Thymus (tissue), 11 donors: Measurements from ENCODE around the gene SAMD11. TPM values are rescaled to one million over a fixed set of nuclear protein-coding genes. Genes with fewer than 3 reads are reported as not detected.

Experiments used
- DNase-seq, 9 donors: peaks; one replicate each; pipeline ENCODE4 v3.0.0-alpha.2; 2013; ENCODE audit warnings: low spot score in 9 of 9, low read depth in 6 of 9, missing footprints in 1 of 9
- H3K27ac ChIP-seq, 2 donors: one replicate each; pipeline ENCODE4 v1.5.1; 2013; ENCODE audit warnings: control low read depth in 1 of 2, low read depth in 1 of 2, low read length in 1 of 2, mild to moderate bottlenecking in 1 of 2, moderate library complexity in 1 of 2
- H3K27me3 ChIP-seq, 2 donors: one replicate each; pipeline ENCODE4 v1.5.1; 2013; ENCODE audit warnings: low read length in 1 of 2; ENCODE audit not compliant: control insufficient read depth in 2 of 2, insufficient read depth in 1 of 2
- H3K36me3 ChIP-seq, 2 donors: one replicate each; pipeline ENCODE4 v1.5.1; 2013; ENCODE audit warnings: low read length in 1 of 2, mild to moderate bottlenecking in 1 of 2, moderate library complexity in 1 of 2; ENCODE audit not compliant: control insufficient read depth in 2 of 2, insufficient read depth in 2 of 2
- H3K4me1 ChIP-seq, 2 donors: one replicate each; pipeline ENCODE4 v1.5.1; 2013; ENCODE audit warnings: low read length in 2 of 2; ENCODE audit not compliant: control insufficient read depth in 2 of 2, insufficient read depth in 2 of 2
- H3K4me3 ChIP-seq, 2 donors: one replicate each; pipeline ENCODE4 v1.5.1; 2013; ENCODE audit warnings: low read length in 2 of 2, control low read depth in 1 of 2, mild to moderate bottlenecking in 1 of 2
- H3K9me3 ChIP-seq, 2 donors: one replicate each; pipeline ENCODE4 v1.5.1; 2013; ENCODE audit warnings: low read length in 1 of 2, mild to moderate bottlenecking in 1 of 2; ENCODE audit not compliant: control insufficient read depth in 2 of 2, insufficient read depth in 1 of 2
- WGBS: extraction: QIAGEN DNeasy Blood & Tissue Kit; methylation state at CpG from one replicate; pipeline ENCODE4 v1.1.7; 2013; 5-methylcytosine and 5-hydroxymethylcytosine counted together
- polyA plus RNA-seq: library from polyadenylated mRNA; stranded (reverse); fragments of 200-250 nt; gene quantifications from one replicate; pipeline ENCODE4 v1.2.3, GENCODE V29; 2013
- total RNA-seq: library from RNA; stranded (reverse); fragments of 120-200 nt; gene quantifications from one replicate; pipeline ENCODE4 v1.2.4, GENCODE V29; 2013
- donor health status: healthy.

Gene SAMD11
- total and polyA plus RNA-seq, 2 donors, result 0.38 to 1.7 TPM

- Histone ChIP-seq H3K9me3 (peaks cover 1% of the 10 kb centered on the region in 2 donors), H3K27me3 (peaks cover 79 to 85% of the 10 kb centered on the region in 2 donors), H3K4me3 (peak overlapping the region in 1 of 2 donors; percentile 32), H3K4me1 (peaks cover 2 to 13% of the 10 kb centered on the region in 2 donors), H3K36me3 (peaks cover 5 to 18% of the 10 kb centered on the region in 2 donors), H3K27ac (no peak overlapping the region)
- DNase-seq, result no peak
- WGBS, result under 1% methylated on average over 86 of the region's 86 CpGs
Measured at GRCh38 chr1:940107-941014, 16.6 kb downstream of the SAMD11 start.

DNA sequence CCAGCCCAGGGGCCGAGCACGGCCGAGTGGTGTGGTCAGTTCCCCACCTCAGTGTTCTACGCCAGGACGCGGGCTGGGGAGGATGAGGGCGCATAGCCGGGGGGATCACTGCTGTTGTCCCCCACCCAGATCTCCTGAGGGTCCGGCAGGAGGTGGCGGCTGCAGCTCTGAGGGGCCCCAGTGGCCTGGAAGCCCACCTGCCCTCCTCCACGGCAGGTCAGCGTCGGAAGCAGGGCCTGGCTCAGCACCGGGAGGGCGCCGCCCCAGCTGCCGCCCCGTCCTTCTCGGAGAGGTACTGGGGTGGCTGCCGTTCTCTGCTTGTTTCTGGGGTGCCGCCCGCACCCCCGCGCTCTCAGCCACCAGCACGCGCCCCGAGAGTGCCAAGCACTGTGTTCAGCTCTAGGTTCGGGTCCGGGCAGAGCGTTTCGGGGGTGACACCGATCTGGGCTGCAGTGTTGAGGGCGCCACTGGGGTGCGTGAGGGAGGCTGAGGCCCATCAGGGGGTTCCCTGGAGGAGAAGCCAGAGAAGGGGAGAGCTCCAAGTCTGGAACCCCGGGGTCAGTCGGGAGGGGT, 17.4 kb downstream of the SAMD11 start:
- Histone ChIP-seq H3K4me3 (no peak overlapping the region), H3K27me3 (peaks cover 72 to 77% of the 10 kb centered on the region in 2 donors), H3K27ac (no peak overlapping the region), H3K36me3 (peaks cover 7 to 25% of the 10 kb centered on the region in 2 donors), H3K9me3 (no peaks in the 10 kb centered on the region), H3K4me1 (peaks cover 2 to 13% of the 10 kb centered on the region in 2 donors)
- 6% methylated on average over 36 of the region's 36 CpGs for WGBS
- DNase-seq, result no peak

- peaks cover 66 to 70% of the 10 kb centered on the region in 2 donors for H3K27me3 ChIP-seq
- H3K4me1 ChIP-seq, result peaks cover 2 to 13% of the 10 kb centered on the region in 2 donors
Measured at GRCh38 chr1:941588-942383, 18.1 kb downstream of the SAMD11 start.

GRCh38 chr1:942411-942821, 18.7 kb downstream of the SAMD11 start:
- DNase-seq, result no peak
- peaks cover 63 to 64% of the 10 kb centered on the region in 2 donors for H3K27me3 ChIP-seq
- H3K36me3 ChIP-seq, result peaks cover 13 to 37% of the 10 kb centered on the region in 2 donors
- H3K4me3 ChIP-seq, result no peak overlapping the region
- H3K4me1 ChIP-seq, result peaks cover 2 to 13% of the 10 kb centered on the region in 2 donors
- no peaks in the 10 kb centered on the region for H3K9me3 ChIP-seq
- 2% methylated on average over 48 of the region's 48 CpGs for WGBS
- no peak overlapping the region for H3K27ac ChIP-seq

More at GRCh38 chr1:941588-942383, 18.1 kb downstream of the SAMD11 start:
- Histone ChIP-seq H3K27ac (no peak overlapping the region), H3K4me3 (peak overlapping the region in 1 of 2 donors; percentile 28), H3K9me3 (no peaks in the 10 kb centered on the region), H3K36me3 (peaks cover 9 to 32% of the 10 kb centered on the region in 2 donors)
- whole genome bisulfite sequencing, result 1% methylated on average over 98 of the region's 98 CpGs
- DNase-seq, result no peak

GRCh38 chr1:942864-943533, 19.3 kb downstream of the SAMD11 start:
- H3K36me3 ChIP-seq, result peaks cover 18 to 43% of the 10 kb centered on the region in 2 donors
- peaks cover 2 to 13% of the 10 kb centered on the region in 2 donors for H3K4me1 ChIP-seq
- DNase-seq, result no peak
- no peak overlapping the region for H3K4me3 ChIP-seq
- no peaks in the 10 kb centered on the region for H3K9me3 ChIP-seq
- no peak overlapping the region for H3K27ac ChIP-seq
- H3K27me3 ChIP-seq, result peaks cover 58 to 60% of the 10 kb centered on the region in 2 donors
- 29% methylated on average over 27 of the region's 27 CpGs for WGBS

DNA sequence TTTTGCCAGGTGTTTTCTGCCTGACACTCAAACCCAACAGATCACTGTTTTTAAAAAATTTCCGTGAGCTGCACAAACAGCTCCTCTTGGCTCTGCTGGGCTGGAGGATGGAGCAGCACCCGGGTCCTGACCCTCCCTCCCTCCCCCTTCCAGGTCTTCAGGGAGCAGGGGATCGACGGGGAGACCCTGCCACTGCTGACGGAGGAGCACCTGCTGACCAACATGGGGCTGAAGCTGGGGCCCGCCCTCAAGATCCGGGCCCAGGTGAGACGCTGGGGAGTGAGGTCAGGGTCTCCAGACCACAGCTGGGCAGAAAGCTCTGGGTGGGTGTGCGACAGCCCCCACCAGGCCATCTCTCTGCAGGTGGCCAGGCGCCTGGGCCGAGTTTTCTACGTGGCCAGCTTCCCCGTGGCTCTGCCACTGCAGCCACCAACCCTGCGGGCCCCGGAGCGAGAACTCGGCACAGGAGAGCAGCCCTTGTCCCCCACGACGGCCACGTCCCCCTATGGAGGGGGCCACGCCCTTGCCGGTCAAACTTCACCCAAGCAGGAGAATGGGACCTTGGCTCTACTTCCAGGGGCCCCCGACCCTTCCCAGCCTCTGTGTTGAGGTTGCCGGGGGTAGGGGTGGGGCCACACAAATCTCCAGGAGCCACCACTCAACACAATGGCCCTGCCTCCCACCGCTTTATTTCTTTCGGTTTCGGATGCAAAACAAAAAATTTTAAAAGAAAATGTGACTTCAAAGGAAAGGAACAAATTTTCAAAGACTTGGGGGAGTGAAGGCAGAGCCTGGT, 20.0 kb downstream of the SAMD11 start:
- Histone ChIP-seq H3K27ac (no peak overlapping the region), H3K27me3 (peaks cover 51 to 54% of the 10 kb centered on the region in 2 donors), H3K9me3 (no peaks in the 10 kb centered on the region), H3K36me3 (peaks cover 24 to 51% of the 10 kb centered on the region in 2 donors), H3K4me1 (peaks cover 2 to 13% of the 10 kb centered on the region in 2 donors), H3K4me3 (no peak overlapping the region)
- no peak for DNase-seq
- 96% methylated on average over 27 of the region's 27 CpGs for WGBS

DNA sequence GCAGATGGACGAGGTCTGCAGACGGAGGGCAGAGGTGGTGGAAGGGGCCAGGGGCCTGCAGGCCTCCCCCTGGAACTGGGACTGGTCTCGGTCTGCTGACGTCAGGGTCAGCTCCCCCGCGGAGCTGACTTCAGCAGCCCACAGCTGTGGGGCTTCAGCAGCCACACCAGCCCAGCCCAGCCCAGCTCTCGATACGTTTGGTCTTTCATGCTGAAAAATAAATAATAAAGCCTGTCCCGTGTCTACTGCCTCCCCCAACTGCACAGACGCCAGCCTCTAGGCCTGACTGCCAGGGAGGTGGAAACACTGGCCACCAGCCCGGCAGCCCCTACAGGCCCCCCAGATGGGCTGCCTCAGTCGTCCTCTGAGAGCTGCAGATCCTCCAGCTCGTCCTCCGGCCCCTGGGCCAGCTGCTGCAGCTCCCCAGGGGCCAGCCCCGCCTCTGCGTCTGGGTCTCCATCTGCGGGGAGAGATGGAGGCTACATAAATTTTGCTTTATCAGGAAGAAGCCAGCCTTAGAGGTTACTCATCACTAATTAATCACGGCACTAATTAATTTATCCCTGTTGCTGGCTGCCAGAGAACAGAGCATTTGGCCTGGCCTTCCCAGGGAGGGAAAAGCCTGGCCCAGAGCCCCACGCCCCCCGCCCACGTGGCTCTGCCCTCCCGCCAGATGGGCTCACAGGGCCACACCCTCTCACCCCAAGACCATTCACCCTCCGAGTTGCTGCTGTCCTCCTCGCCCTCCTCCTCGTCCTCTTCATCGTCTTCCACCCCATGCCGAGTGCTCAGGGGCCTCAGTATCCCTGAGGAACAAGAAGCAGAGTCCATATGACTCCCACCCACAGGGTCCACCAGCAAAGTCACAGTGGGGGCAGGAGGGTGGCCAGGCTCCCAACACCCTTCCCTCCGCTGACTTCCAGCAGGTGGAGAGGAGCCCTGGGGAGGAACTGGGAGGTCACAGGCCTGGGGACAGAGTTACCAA, 20.9 kb downstream of the SAMD11 start:
- H3K27ac ChIP-seq, result no peak overlapping the region
- peaks cover 42 to 45% of the 10 kb centered on the region in 2 donors for H3K27me3 ChIP-seq
- peaks cover 33 to 60% of the 10 kb centered on the region in 2 donors for H3K36me3 ChIP-seq
- WGBS, result 96% methylated on average over 28 of the region's 28 CpGs
- no peak overlapping the region for H3K4me3 ChIP-seq
- peaks cover 2 to 13% of the 10 kb centered on the region in 2 donors for H3K4me1 ChIP-seq
- H3K9me3 ChIP-seq, result no peaks in the 10 kb centered on the region
- no peak for DNase-seq
